Peyer's patch (tissue), 4 donors: ENCODE results near the gene TECPR2. TPM values are rescaled to one million over a fixed set of nuclear protein-coding genes. Genes with fewer than 3 reads are reported as not detected.

ENCODE experiments used
- small RNA-seq, 2 donors: library from RNA; depleted of rRNA; stranded (forward); fragments of <200 nt; gene quantifications; one replicate each; pipeline ENCODE3, GENCODE V24; 2016
- total RNA-seq, 4 donors: library from RNA; depleted of rRNA; stranded (reverse); fragments of >200 nt; gene quantifications; one replicate each; pipeline ENCODE4 v1.1.0, GENCODE V29; 2016

The TECPR2 gene
- total RNA-seq, 4 donors from 2014 or later: 21.5 to 45.3 (median 22.4) TPM

Small RNA genes within 50 kb of the gene (small RNA-seq; reads per million reads assigned to genes)
- gene MIR4309: 0 reads per million in 2 donors

Other genes starting within 250 kb of the TECPR2 start
- gene WDR20, start 223.0 kb upstream of the TECPR2 start, total RNA-seq: 10 to 100 TPM; 27.6 to 36.7 (median 33.6) TPM
- 10 to 100 TPM in 2 of 4 donors, 1 to 10 TPM in 2; 4.6 to 30.5 (median 14.6) TPM for gene MOK, start 57.8 kb upstream of the TECPR2 start, total RNA-seq
- 10 to 100 TPM; 11.9 to 42.1 (median 27.2) TPM for gene ZNF839, start 43.2 kb upstream of the TECPR2 start, total RNA-seq
- 10 to 100 TPM in 3 of 4 donors, 1 to 10 TPM in 1; 5.8 to 29.9 (median 24.8) TPM for gene CINP, start 51 bp upstream of the TECPR2 start, total RNA-seq
- gene ANKRD9, start 146.8 kb downstream of the TECPR2 start, total RNA-seq: 100 to 1,000 TPM in 3 of 4 donors, 10 to 100 TPM in 1; 52.8 to 450 (median 392) TPM
- gene RCOR1, start 229.7 kb downstream of the TECPR2 start, total RNA-seq: 10 to 100 TPM; 16.5 to 26.3 (median 21.1) TPM